Activated CD8-positive, alpha-beta T cell treated with anti-CD3 and anti-CD28 coated beads for 36 hours (primary cell): ENCODE data around the gene TRPM3. TPM values are rescaled to one million over a fixed set of nuclear protein-coding genes. Genes with fewer than 3 reads are reported as not detected.

ENCODE experiments used
- ATAC-seq: fragments of 200-7000 bp; cut with Tn5 transposase; one replicate; pipeline ENCODE4 v1.10.0; 2021; ENCODE audit warnings: mild to moderate bottlenecking, moderate library complexity
- CTCF ChIA-PET: fragments of 350-600 bp; sonication (Branson Sonifier 250); formaldehyde crosslinking; loops from one replicate; lab custom pipeline; 2021; ENCODE audit warnings: antibody characterized with exemption; lab: Charles Lee
- POLR2A ChIA-PET: fragments of 350-600 bp; sonication (Branson Sonifier 250); formaldehyde crosslinking; loops from one replicate; lab custom pipeline; 2021; ENCODE audit warnings: antibody characterized with exemption; lab: Charles Lee
- DNase-seq: peaks from one replicate; pipeline ENCODE4 v3.0.0-alpha.2; 2020
- H3K27ac Mint-ChIP-seq: one replicate; pipeline ENCODE4 v1.8.0; 2021; ENCODE audit warnings: mild to moderate bottlenecking, mixed read lengths
- H3K27me3 Mint-ChIP-seq: one replicate; pipeline ENCODE4 v1.8.0; 2021; ENCODE audit warnings: mixed read lengths
- H3K36me3 Mint-ChIP-seq: one replicate; pipeline ENCODE4 v1.8.0; 2021; ENCODE audit warnings: low read depth, mixed read lengths
- H3K4me1 Mint-ChIP-seq: one replicate; pipeline ENCODE4 v1.8.0; 2021; ENCODE audit warnings: low read depth, mixed read lengths
- H3K4me3 Mint-ChIP-seq: one replicate; pipeline ENCODE4 v1.8.0; 2021; ENCODE audit warnings: mild to moderate bottlenecking, moderate library complexity, mixed read lengths
- H3K9me3 Mint-ChIP-seq: one replicate; pipeline ENCODE4 v1.8.0; 2021; ENCODE audit warnings: mixed read lengths
- CTCF ChIP-seq: fragments of 200-600 bp; IDR thresholded peaks from one replicate; pipeline ENCODE4 v1.8.0; 2022; ENCODE audit warnings: antibody characterized with exemption, mild to moderate bottlenecking
- intact Hi-C: fragments of 100-400 bp; cut with micrococcal nuclease; formaldehyde crosslinking; loops from one replicate; pipeline ENCODE4 v1.10.0; 2022
- total RNA-seq, 2 experiments: library from RNA; stranded (reverse); gene quantifications; one replicate each; pipeline ENCODE4 v1.2.3, GENCODE V29; 2021

TRPM3 gene
- total RNA-seq, 2 experiments from 2014 or later, result not detected

GRCh38 chr9:71096421-71097108, 24.9 kb downstream of the TRPM3 start:
- Mint-ChIP-seq H3K4me3 (no peak overlapping the region), H3K9me3 (no peaks in the 10 kb centered on the region), H3K27me3 (peaks cover 2% of the 10 kb centered on the region), H3K36me3 (no peaks in the 10 kb centered on the region), H3K27ac (no peak overlapping the region), H3K4me1 (no peaks in the 10 kb centered on the region)
- no peak for TF ChIP-seq CTCF
- ChIA-PET CTCF (no interaction called here), POLR2A (interaction anchor here (0.6 kb wide), 1 partner anchor 8 kb away, joined by 3 read pairs; no protein-coding TSS in a partner anchor)
- DNase-seq (no peak), ATAC-seq (no peak)
- intact Hi-C loops, result no loop called here

GRCh38 chr9:71094708-71095251, 26.6 kb downstream of the TRPM3 start:
- intact Hi-C loops, result no loop called here
- no peaks in the 10 kb centered on the region for H3K36me3 Mint-ChIP-seq
- peaks cover 2% of the 10 kb centered on the region for H3K27me3 Mint-ChIP-seq
- ChIA-PET CTCF (no interaction called here), POLR2A (no interaction called here)
- no peak overlapping the region for H3K4me3 Mint-ChIP-seq
- no peaks in the 10 kb centered on the region for H3K9me3 Mint-ChIP-seq
- no peak overlapping the region for H3K27ac Mint-ChIP-seq
- ATAC-seq (no peak), DNase-seq (no peak)
- no peaks in the 10 kb centered on the region for H3K4me1 Mint-ChIP-seq
- TF ChIP-seq CTCF, result no peak

GRCh38 chr9:71090896-71091295, 30.5 kb downstream of the TRPM3 start:
- POLR2A ChIA-PET, result no interaction called here
- no peak overlapping the region for H3K27ac Mint-ChIP-seq

GRCh38 chr9:71079451-71079850, 42.0 kb downstream of the TRPM3 start:
- Mint-ChIP-seq H3K27ac (no peak overlapping the region), H3K4me3 (no peak overlapping the region), H3K27me3 (peaks cover 2% of the 10 kb centered on the region), H3K9me3 (peaks cover 3% of the 10 kb centered on the region), H3K36me3 (no peaks in the 10 kb centered on the region), H3K4me1 (no peaks in the 10 kb centered on the region)
- TF ChIP-seq CTCF, result no peak
- CTCF ChIA-PET, result no interaction called here
- ATAC-seq (no peak), DNase-seq (no peak)
- POLR2A ChIA-PET, result interaction anchor here (0.8 kb wide), 1 partner anchor 1030 kb away, joined by 3 read pairs; no protein-coding TSS in a partner anchor
- intact Hi-C loops, result no loop called here

More at GRCh38 chr9:71090896-71091295, 30.5 kb downstream of the TRPM3 start:
- CTCF ChIA-PET, result no interaction called here
- Mint-ChIP-seq H3K4me1 (no peaks in the 10 kb centered on the region), H3K36me3 (no peaks in the 10 kb centered on the region), H3K9me3 (no peaks in the 10 kb centered on the region), H3K27me3 (no peaks in the 10 kb centered on the region), H3K4me3 (no peak overlapping the region)
- ATAC-seq, result no peak
- DNase-seq, result no peak
- intact Hi-C loops, result no loop called here
- no peak for TF ChIP-seq CTCF

- DNase-seq (no peak), ATAC-seq (no peak)
- H3K27ac Mint-ChIP-seq, result no peak overlapping the region
- intact Hi-C loops, result no loop called here
- peaks cover 2% of the 10 kb centered on the region for H3K27me3 Mint-ChIP-seq
- H3K4me3 Mint-ChIP-seq, result no peak overlapping the region
- no peaks in the 10 kb centered on the region for H3K4me1 Mint-ChIP-seq
- H3K36me3 Mint-ChIP-seq, result no peaks in the 10 kb centered on the region
- ChIA-PET CTCF (no interaction called here), POLR2A (no interaction called here)
- no peak for TF ChIP-seq CTCF
- no peaks in the 10 kb centered on the region for H3K9me3 Mint-ChIP-seq
Measured at GRCh38 chr9:71076096-71076495, 45.3 kb downstream of the TRPM3 start.
